C4-2B (cell line): ENCODE results near the gene TMF1.

Experiments
- H3K27ac ChIP-seq: fragments of 450-650 bp; 2 replicates; pipeline ENCODE4 v1.5.1; 2017
- ZFX ChIP-seq: fragments of 450-650 bp; IDR thresholded peaks from 2 replicates; pipeline ENCODE4 v1.6.1; 2017
- TF ChIP-seq, protein P1 (sequence below): fragments of 450-650 bp; conservative IDR thresholded peaks from 2 replicates; pipeline ENCODE4 v1.5.1; 2017; ENCODE audit warnings: mild to moderate bottlenecking

TMF1 gene

DNA sequence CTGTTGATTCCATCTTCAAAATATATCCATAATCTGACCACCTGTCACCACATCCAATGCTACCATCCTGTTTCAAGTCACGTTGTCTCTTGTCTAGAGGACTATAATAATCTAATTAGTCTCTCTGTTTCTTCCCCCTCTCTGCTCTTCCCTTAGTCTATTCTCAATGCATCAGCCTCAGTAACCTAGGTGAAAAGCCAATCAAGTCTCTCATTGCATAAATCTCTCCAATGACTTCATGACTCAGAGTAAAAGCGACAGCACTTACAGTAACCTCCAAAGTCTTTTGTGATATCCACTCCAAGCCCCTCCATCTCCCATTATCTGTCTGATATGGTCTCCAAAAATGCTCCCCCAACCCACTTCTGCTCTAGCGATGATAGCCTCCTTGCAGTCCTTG lies 20.8 kb upstream of the TMF1 start:
- TF ChIP-seq, protein P1, sequence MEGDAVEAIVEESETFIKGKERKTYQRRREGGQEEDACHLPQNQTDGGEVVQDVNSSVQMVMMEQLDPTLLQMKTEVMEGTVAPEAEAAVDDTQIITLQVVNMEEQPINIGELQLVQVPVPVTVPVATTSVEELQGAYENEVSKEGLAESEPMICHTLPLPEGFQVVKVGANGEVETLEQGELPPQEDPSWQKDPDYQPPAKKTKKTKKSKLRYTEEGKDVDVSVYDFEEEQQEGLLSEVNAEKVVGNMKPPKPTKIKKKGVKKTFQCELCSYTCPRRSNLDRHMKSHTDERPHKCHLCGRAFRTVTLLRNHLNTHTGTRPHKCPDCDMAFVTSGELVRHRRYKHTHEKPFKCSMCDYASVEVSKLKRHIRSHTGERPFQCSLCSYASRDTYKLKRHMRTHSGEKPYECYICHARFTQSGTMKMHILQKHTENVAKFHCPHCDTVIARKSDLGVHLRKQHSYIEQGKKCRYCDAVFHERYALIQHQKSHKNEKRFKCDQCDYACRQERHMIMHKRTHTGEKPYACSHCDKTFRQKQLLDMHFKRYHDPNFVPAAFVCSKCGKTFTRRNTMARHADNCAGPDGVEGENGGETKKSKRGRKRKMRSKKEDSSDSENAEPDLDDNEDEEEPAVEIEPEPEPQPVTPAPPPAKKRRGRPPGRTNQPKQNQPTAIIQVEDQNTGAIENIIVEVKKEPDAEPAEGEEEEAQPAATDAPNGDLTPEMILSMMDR, result no peak
- TF ChIP-seq ZFX, result no peak
- no peak overlapping the region for H3K27ac ChIP-seq

DNA sequence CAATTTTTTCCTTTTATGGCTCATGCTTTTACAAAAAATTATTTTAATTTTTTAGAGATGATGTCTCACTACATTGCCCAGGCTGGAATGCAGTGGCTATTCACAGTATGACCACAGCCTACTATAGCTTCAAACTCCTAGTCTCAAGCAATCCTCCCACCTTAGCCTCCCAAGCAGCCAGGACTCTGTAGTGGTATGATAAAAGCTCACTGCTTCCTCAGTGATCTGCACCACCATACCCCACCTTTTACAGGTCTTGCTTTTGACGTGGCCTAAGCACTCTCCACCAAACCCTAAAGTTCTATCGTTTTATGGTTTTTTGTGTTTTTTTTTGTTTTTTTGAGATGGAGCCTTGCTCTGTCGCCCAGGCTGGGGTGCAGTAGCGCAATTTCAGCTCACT lies 14.0 kb upstream of the TMF1 start:
- TF ChIP-seq, protein P1, result no peak
- TF ChIP-seq ZFX, result no peak
- H3K27ac ChIP-seq, result no peak overlapping the region

DNA sequence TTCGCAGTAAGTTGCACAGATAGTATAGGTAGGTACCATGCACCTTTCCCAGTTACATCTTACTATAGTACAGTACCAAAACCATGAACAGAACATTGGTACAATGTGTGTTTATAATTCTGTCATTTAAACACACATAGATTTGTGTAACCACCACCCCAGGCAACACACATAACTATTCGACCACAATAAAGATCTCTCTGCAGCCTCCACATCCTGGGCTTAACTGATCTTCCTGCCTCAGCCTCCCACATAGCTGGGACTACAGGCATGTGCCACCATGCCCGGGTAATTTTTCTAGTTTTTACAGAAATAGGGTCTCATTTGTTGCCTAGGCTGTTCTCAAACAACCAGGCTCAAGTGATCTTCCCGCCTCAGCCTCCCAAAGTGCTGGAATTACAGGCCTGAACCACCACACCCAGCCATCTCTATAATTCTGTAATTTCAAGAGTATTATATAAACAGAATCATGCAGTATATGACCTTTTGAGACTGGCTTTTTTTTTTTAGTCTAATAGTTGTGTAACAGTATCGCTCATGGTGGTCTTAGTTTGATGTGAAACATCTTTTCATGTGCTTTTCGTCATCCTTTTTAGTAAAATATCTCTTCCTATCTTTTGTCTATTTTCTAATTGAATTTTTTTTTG lies 13.3 kb upstream of the TMF1 start:
- H3K27ac ChIP-seq, result no peak overlapping the region
- no peak for TF ChIP-seq ZFX
- TF ChIP-seq, protein P1, result no peak

GRCh38 chr3:69063636-69064035 lies 11.5 kb upstream of the TMF1 start:
- TF ChIP-seq ZFX, result no peak
- TF ChIP-seq, protein P1, result no peak
- H3K27ac ChIP-seq, result no peak overlapping the region

DNA sequence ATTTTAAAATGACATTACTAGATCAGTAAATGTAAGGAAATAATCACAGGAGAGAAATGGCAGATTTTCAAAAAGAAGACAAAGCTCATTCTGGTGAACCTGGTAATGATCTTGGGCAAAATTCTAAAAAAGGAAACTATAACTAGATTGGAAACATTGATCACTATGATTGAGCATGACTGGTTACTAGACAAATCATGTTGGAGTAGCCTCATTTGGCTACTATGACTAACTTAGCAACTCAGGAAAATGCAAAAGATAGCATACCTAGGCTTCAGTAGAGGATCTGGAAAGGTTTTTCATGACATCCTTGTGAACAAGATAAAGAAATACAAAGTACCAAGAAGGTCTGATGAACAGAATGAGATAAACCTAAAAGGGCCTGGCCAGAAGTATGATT lies 7.6 kb upstream of the TMF1 start:
- TF ChIP-seq, protein P1, result no peak
- TF ChIP-seq ZFX, result no peak
- H3K27ac ChIP-seq, result no peak overlapping the region

DNA sequence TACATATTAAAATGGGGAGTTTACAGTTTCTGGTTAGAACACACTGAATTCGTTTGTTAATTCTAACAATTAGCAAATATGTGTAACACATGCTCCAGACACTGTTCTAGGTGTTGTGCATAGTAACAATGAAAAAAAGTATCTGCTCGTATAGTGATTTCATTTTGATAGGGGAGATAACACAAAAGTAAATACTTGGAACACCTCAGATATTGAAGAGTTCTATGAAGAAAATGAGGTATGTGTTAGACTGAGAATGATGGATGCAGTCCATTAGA lies 6.8 kb upstream of the TMF1 start:
- TF ChIP-seq ZFX, result no peak
- TF ChIP-seq, protein P1, result no peak
- no peak overlapping the region for H3K27ac ChIP-seq

- TF ChIP-seq, protein P1, result no peak
- TF ChIP-seq ZFX, result no peak
- H3K27ac ChIP-seq, result no peak overlapping the region
Measured at GRCh38 chr3:69058180-69058946, 6.2 kb upstream of the TMF1 start.
